UCSD-AML1 (cell line): ENCODE measurements around the gene CDADC1.

ENCODE experiments used
- DNase-seq: peaks from one replicate; lab custom pipeline; 2025; ENCODE audit not compliant: unreplicated experiment; lab: John Stamatoyannopoulos, UW

The CDADC1 gene

DNA sequence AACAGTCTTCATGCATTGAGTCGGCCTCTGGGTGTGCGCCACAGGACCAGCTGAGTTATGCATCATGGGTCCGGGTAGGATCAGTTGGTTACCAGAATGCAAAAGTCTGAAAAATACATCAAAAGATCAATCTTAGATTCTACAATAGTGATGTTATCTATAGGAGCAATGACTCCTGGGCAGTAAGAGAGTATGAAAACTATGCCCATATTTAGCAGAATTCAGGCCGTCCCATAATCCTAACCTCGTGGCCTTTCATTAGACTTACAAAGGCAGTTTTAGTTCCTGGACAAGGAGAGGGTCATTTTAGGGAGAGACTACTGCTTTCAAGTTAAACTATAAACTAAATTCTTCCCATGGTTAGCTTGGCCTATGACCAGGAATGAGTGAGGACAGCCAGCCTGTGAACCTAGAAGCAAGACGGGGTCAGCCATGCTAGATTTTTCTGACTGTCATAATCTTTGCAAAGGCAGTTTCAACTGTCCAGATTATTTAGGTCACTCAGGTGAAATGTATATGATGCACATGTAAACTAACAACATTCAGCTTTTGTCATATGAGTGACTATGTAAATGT is 11.8 kb upstream of the CDADC1 start:
- DNase-seq: no peak

DNA sequence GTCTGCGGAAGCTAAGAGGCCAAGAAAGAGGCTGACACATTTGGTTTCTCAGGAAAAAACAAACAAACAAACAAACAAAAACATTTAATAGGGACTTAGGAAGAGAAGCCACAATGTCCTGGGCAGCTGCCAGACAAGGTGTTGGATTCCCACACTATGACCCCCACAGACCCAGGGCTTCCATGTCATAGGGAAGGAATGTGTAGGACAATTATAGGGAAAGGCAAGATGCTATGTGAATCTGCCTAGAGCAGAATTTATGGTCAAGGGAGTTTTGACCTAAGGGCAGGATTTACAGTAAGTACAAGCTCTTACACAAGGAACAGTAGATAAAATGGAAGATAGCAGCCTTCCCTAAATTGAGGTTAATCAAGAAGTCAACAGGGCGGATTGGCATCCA is 9.1 kb upstream of the CDADC1 start:
- no peak for DNase-seq

- DNase-seq: peak; percentile 18
These were observed 7.7 kb upstream of the CDADC1 start for GRCh38 chr13:49240017-49240416.

DNA sequence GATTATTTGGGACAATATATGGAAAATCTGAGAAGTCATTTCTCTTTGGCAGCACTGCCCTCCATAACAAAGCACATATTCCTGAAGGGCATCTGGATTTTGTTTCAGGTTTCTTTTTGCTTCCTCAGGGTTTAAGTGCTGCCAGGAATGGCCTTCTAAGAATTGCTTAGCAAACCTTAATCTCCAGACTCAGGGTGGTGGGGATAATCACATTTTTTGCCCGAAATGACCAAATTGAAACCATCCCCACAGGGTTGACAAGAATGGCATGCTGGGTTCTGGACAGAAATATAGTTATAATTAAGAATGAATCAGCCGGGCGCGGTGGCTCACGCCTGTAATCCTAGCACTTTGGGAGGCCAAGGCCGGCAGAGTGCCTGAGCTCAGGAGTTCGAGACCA is 6.4 kb upstream of the CDADC1 start:
- DNase-seq: no peak

DNA sequence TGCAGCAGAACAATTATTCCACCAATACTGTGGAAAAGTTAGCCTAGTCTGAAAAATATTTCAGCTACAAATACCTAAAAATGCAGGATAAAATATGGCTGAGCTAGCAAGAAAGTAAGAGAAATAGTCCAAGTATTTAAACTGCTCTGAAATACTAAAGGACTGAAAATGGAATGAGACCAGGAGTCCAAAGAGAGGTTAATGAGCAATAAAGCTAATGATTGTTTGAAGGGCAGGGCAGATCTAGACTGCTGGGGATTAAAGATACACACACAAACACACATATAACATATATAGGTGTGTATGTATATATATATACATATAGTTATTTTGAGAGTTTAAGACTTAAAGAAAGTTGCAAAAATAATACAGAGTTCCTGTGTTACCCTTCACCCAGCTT is 2.6 kb upstream of the CDADC1 start:
- DNase-seq: no peak

DNA sequence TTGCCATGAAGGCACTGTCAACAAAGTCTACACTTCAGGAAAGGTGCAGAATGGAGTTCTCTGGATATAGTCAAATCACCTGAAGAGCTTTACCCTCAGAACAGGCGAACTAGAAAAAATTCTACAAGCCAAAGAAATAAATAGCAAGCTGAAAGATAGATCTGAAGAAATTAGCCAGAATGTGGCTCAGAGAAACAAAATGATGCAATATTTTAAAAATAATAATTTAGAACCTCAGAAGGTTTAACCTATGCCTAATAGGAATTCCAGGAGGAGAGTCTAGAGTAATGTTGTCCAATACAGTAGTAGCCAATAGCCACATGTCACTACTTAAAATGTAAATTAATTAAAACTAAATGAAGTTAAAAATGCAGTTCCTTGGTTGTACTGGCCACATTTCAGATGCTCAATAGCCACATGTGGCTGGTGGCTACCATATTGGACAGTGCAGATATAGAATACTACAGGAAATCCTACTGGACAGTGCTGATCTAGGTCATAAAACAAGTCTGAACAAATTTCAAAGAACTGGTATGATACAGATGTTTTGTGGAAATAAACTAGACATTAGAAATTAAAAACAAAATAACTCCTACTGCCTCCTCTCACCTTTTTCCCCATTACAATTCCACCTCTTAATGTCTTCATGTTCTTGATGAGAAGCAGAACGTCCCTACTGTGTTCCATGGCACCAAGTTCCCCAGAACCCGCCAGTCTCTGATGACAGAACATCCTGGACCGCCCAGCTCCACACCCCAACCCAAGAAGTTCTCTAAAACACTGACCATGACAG is 679 bp upstream of the CDADC1 start:
- no peak for DNase-seq

DNA sequence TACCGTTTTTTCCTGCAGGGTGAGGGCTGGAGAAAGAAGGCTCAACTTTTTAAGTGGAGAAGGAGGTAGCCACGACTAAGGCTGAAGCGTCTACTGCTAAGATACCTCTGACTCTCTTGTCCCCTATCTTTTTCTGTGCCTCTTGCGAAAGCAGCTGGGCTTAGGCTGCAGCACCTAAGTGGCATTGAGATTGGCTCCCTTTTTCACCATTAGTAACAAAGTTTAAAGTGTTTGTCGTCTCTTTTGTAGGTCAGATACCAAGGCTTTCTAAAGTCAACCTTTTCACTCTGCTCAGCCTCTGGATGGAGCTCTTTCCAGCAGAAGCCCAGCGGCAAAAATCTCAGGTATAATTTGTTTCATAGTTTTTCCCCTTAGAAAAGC is 887 bp downstream of the CDADC1 start:
- no peak for DNase-seq

GRCh38 chr13:49251326-49251725 is 3.6 kb downstream of the CDADC1 start:
- DNase-seq: no peak

- no peak for DNase-seq
These were observed 5.6 kb downstream of the CDADC1 start for GRCh38 chr13:49253310-49253709.

GRCh38 chr13:49254007-49254406 is 6.3 kb downstream of the CDADC1 start:
- no peak for DNase-seq

GRCh38 chr13:49256841-49257240 is 9.1 kb downstream of the CDADC1 start:
- no peak for DNase-seq

- DNase-seq: no peak
These were observed 10.5 kb downstream of the CDADC1 start for GRCh38 chr13:49258089-49258796.

GRCh38 chr13:49259586-49259985 is 11.9 kb downstream of the CDADC1 start:
- no peak for DNase-seq

DNA sequence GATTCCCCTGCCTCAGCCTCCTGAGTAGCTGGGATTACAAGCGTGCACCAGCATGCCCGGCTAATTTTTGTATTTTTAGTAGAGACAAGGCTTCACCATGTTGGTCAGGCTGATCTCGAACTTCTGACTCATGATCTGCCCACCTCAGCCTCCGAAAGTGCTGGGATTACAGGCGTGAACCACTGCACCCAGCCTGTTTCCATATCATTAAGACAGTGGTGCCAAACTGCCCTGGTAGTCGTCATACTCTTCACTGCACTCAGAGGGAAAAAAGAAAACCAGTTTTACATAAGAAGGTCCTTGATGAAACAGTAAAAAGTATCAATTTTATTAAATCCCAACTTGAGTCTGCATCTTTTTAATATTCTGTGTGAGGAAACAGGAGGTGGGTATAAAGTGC is 14.9 kb downstream of the CDADC1 start:
- DNase-seq: no peak

- no peak for DNase-seq
These were observed 18.1 kb downstream of the CDADC1 start for GRCh38 chr13:49265822-49266221.

DNA sequence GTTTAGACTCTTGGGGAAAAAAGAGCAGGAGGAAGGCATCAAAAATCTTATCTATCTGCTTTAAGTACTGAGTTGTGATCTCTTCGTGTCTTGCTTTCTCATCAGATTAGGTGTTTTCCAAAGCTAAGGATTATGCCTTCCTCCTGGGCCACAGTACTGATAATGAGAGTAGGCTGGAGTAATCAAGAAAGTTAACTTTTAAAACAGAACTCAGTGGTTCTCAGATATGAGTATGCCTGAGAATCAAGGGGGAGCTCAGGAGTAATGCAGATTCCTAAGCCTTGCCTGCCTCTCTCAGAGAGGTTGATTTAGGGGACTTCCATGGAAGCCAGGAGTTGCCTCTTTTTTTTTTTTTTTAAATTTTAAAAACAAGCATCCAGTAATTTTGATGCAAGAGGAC is 23.5 kb downstream of the CDADC1 start:
- DNase-seq: no peak

GRCh38 chr13:49272296-49272695 is 24.6 kb downstream of the CDADC1 start:
- DNase-seq: no peak

DNA sequence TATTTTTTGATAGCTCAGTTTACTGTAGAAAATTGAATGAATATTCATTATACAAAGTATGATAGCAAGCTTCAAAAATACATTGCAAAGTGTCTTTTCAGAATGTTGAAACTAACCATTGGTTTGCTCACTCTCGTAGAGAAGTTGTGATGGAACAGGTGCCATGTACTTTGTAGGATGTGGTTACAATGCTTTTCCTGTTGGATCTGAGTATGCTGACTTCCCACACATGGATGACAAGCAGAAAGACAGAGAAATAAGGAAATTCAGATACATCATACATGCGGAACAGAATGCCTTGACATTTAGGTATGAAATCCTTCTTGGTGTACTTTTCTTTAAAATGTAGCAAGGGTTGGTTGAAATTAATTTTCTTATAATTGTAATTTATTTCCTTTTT is 30.5 kb downstream of the CDADC1 start:
- no peak for DNase-seq

DNA sequence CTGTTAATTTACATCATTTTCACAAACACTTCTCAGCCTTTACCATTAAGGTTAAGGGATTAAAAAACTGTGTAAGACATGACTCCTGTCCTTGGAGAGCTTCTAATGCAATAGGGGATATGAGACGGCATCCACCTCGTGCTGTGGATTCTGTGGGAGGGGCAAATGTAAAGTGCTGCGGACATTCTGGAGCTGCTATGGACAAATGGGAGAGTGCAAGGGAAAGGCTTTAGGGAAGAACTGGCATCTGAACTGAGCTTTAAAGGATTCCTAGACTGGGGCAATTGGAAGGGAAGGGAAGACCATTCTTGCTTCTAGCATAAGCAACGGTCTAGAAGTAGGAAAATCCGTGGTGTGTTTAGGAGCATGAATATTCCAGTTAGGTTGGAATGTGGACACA is 31.4 kb downstream of the CDADC1 start:
- no peak for DNase-seq

DNA sequence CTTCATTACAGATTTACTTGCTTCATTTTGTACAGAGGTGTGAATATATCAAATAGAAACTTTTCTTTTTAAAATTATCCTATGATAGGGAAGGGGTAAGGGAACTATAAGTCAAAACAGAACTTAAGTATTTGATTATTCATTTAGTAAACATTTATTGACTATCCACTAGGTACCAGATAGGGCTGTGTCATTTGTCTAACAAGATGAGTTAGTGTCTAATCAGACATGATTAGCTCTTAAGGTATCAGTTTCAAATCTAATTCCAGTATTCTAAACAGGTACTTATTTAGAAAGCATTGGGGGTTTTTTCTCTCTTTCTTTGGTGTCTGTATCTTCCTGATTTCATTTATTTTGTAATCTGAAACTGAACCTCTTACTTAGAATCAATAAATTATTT is 32.2 kb downstream of the CDADC1 start:
- no peak for DNase-seq

DNA sequence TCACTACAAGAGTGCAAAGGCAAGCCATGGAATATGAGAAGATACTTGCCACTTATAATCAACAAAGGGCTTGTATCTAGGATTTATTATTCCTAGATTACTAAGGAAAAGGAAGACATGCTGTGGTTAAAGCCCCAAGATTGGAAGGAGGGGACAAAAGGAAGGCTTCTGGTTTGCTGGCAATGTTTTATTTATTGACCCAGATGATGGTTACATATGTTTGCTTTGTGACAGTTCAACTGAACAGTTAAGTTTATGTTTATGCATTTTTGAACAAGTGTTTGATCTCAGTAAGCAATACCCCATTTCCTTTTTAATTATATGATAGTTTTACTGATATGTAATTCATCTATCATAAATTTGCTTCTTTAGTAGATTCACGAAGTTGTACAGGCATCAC is 40.3 kb downstream of the CDADC1 start:
- DNase-seq: no peak

DNA sequence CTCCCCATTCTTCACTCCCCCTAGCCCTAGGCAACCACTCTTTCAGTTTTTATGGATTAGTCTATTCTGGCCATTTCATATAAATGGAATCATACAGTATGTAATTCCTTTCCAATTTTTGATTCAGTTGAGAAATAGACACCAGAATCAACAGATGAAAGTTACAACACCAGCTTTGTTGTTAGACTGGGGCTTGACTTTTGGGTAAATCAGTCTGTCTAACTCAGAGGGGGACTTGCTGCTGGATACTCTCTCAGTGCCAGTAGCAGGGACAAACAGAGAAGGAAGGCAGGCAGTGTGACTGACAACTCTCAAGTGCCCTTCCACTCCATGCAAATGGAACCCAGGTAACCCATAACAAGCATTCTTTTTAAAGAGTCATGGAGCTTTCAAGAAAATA is 40.7 kb downstream of the CDADC1 start:
- no peak for DNase-seq
